ENCODE data around the gene SLC5A2.
"Not testable (repeated sequence)": the region's sequence is repeated elsewhere in the genome, so short reads cannot be mapped to it uniquely, and the experiment has no call there.

Gene SLC5A2

DNA sequence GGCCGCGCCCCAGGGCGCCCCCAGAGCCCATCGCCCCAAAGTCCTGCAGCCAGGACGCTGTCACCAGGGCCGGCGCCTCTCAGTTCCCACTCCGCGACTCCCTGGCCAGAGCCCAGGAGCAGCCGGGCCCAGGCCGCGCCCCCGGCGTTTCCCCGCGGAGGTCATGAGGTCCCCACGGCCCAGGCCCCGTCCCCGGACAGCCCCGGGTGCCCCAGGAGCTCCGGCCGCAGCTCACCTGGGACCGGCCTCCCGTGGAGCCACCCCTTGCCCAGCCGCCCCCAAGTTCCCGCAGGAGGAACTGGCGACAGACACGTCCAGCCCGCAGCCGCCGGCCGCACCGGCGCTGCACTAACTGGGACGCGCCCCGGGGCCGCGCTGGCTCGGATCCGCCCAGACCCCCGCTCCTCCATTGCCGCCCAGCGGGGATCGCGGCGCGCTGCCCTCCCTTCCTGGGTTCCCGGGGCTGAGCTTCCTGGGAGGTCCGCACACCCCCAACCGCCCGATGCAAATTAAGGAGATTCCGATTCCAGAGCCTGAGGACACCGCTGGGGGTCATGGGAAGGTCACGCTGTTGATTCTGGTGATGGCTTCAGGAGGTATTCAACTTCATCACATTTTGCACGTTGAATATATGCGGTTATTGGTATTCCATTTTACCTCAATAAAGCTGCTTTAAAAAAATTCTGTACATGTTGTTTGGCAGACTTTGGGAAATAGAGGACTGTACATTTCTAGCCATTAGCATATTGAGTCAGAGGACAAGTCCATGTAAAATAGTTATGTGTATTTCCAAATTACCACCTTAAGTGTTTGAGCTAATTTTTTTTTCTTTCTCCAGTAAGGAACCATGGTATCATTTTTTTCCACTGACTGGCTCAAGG is 54.7 kb downstream of the SLC5A2 start:
- no peak for TF ChIP-seq GLIS1 (tag by site-specific recombination; IDR thresholded peaks at IDR 0.05)
- no peak for TF ChIP-seq KLF8 (tag by site-specific recombination; IDR thresholded peaks at IDR 0.05)
- TF ChIP-seq ZNF133 (tag by site-specific recombination; IDR thresholded peaks at IDR 0.05) = no peak
- TF ChIP-seq ZNF433 (tag by site-specific recombination; IDR thresholded peaks at IDR 0.05; ENCODE audit: low read depth) = no peak
- no peak for TF ChIP-seq ZNF18 (tag by site-specific recombination; IDR thresholded peaks at IDR 0.05)
- TF ChIP-seq ZNF776 (tag by site-specific recombination; IDR thresholded peaks at IDR 0.05; ENCODE audit: borderline replicate concordance) = no peak
- TF ChIP-seq ZNF37A (tag by site-specific recombination; IDR thresholded peaks at IDR 0.05) = no peak
- TF ChIP-seq, protein P1, sequence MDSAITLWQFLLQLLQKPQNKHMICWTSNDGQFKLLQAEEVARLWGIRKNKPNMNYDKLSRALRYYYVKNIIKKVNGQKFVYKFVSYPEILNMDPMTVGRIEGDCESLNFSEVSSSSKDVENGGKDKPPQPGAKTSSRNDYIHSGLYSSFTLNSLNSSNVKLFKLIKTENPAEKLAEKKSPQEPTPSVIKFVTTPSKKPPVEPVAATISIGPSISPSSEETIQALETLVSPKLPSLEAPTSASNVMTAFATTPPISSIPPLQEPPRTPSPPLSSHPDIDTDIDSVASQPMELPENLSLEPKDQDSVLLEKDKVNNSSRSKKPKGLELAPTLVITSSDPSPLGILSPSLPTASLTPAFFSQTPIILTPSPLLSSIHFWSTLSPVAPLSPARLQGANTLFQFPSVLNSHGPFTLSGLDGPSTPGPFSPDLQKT (IDR thresholded peaks at IDR 0.05; ENCODE audit: borderline replicate concordance, low read depth, low read length) = no peak
- TF ChIP-seq HOXA7 (CRISPR knock-in tag; IDR thresholded peaks at IDR 0.05; ENCODE audit: borderline replicate concordance) = no peak
- TF ChIP-seq ZNF571 (tag by site-specific recombination; IDR thresholded peaks at IDR 0.05) = no peak
- no peak for TF ChIP-seq ZNF350 (tag by site-specific recombination; IDR thresholded peaks at IDR 0.05)
- Histone ChIP-seq H3K4me3 (ENCODE audit: low read depth, low read length) (no peak overlapping the region), H3K36me3 (ENCODE audit: control insufficient read depth in 2 of 2, insufficient read depth in 1 of 2, low read length in 2 of 2) (no peaks in the 10 kb centered on the region), H3K9me3 (ENCODE audit: control insufficient read depth, insufficient read depth, low read depth, low read length) (no peaks in the 10 kb centered on the region), H3K27ac (ENCODE audit: extremely low read depth, low read depth, low read length) (no peak overlapping the region), H3K4me1 (ENCODE audit: control insufficient read depth, insufficient read depth, low read length) (no peaks in the 10 kb centered on the region)
- POLR2A ChIA-PET = no interaction called here
- CTCF ChIA-PET = no interaction called here

DNA sequence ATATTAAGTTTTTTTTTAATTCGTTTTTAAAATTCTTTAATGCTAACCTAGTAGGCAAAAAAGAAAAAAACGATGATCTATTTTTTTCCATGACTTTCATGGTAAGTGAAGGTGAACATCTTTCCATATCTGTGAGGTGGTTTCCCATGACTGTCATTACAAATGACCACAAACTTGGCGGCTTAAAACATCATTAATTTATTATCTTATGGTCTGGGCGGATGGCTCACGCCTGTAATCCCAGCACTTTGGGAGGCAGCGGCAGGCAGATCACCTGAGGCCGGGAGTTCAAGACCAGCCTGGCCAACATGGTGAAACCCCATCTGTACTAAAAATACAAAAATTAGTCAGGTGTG is 55.3 kb downstream of the SLC5A2 start:
- H3K4me1 ChIP-seq (ENCODE audit: control insufficient read depth, insufficient read depth, low read length); POLR2A ChIA-PET; H3K36me3 ChIP-seq (ENCODE audit: control insufficient read depth in 2 of 2, insufficient read depth in 1 of 2, low read length in 2 of 2); H3K9me3 ChIP-seq (ENCODE audit: control insufficient read depth, insufficient read depth, low read depth, low read length); CTCF ChIA-PET; H3K4me3 ChIP-seq (ENCODE audit: low read depth, low read length); H3K27ac ChIP-seq (ENCODE audit: extremely low read depth, low read depth, low read length): not testable (repeated sequence)

DNA sequence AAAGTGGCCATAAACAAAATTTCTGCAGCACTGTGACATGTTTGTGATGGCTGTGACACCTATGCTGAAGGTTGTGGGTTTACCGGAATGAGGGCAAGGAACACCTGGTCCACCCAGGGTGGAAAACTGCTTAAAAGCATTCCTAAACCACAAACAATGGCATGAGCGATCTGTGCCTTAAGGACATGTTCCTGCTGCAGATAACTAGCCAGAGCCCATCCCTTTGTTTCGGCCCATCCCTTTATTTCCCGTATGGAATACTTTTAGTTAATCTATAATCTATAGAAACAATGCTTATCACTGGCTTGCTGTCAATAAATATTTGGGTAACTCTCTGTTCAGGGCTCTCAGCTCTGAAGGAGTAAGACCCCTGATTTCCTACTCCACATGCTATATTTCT is 56.8 kb downstream of the SLC5A2 start:
- CTCF ChIA-PET; POLR2A ChIA-PET; H3K4me1 ChIP-seq (ENCODE audit: control insufficient read depth, insufficient read depth, low read length); H3K4me3 ChIP-seq (ENCODE audit: low read depth, low read length); H3K9me3 ChIP-seq (ENCODE audit: control insufficient read depth, insufficient read depth, low read depth, low read length); H3K36me3 ChIP-seq (ENCODE audit: control insufficient read depth in 2 of 2, insufficient read depth in 1 of 2, low read length in 2 of 2); H3K27ac ChIP-seq (ENCODE audit: extremely low read depth, low read depth, low read length): not testable (repeated sequence)
